Immature natural killer cell (primary cell): Measurements from ENCODE around the gene DCAF8. TPM values are rescaled to one million over a fixed set of nuclear protein-coding genes. Genes with fewer than 3 reads are reported as not detected.

ENCODE experiments used
- polyA plus RNA-seq, 3 donors: library from polyadenylated mRNA; unstranded; fragments of 300-500 nt; fragmentation: Illumina TruSeq; gene quantifications; one replicate each; pipeline ENCODE4 v1.2.3, GENCODE V29; 2021

Gene DCAF8
- polyA plus RNA-seq, 3 donors from 2014 or later: 42.3 to 62.1 (median 58.1) TPM

Other genes with a start within 250 kb of the DCAF8 start
- 1 to 10 TPM; 2.1 to 3.3 (median 3.0) TPM for gene PIGM, start 230.6 kb downstream of the DCAF8 start, polyA plus RNA-seq
- not detected for gene KCNJ10, start 192.4 kb downstream of the DCAF8 start, polyA plus RNA-seq
- gene KCNJ9, start 181.0 kb downstream of the DCAF8 start, polyA plus RNA-seq: not detected
- 10 to 100 TPM; 29.1 to 57.4 (median 40.5) TPM for gene IGSF8, start 163.9 kb downstream of the DCAF8 start, polyA plus RNA-seq
- not detected for gene ATP1A2, start 146.8 kb downstream of the DCAF8 start, polyA plus RNA-seq
- not detected for gene ATP1A4, start 110.9 kb downstream of the DCAF8 start, polyA plus RNA-seq
- not detected for gene CASQ1, start 72.0 kb downstream of the DCAF8 start, polyA plus RNA-seq
- 10 to 100 TPM; 12.8 to 14.2 (median 13.2) TPM for gene PEA15, start 57.2 kb downstream of the DCAF8 start, polyA plus RNA-seq
- gene PEX19, start 22.6 kb upstream of the DCAF8 start, polyA plus RNA-seq: 10 to 100 TPM; 62.5 to 71.9 (median 62.6) TPM
- 100 to 1,000 TPM; 114 to 175 (median 143) TPM for gene COPA, start 80.7 kb upstream of the DCAF8 start, polyA plus RNA-seq
- gene NCSTN, start 80.8 kb upstream of the DCAF8 start, polyA plus RNA-seq: 100 to 1,000 TPM in 1 of 3 donors, 10 to 100 TPM in 2; 60.0 to 159 (median 92.3) TPM
- not detected for gene NHLH1, start 104.5 kb upstream of the DCAF8 start, polyA plus RNA-seq
- gene VANGL2, start 138.0 kb upstream of the DCAF8 start, polyA plus RNA-seq: not detected